HepG2 (cell line): ENCODE data around the gene DUSP5. TPM values are rescaled to one million over a fixed set of nuclear protein-coding genes. Genes with fewer than 3 reads are reported as not detected.

ENCODE experiments used
- ATAC-seq: fragments of 200-7000 bp; cut with Tn5 transposase; 3 replicates; pipeline ENCODE4 v1.9.1; 2020; ENCODE audit warnings: mild to moderate bottlenecking, moderate library complexity
- BruUV-seq: library from RNA; stranded (reverse); fragments of 400-500 nt; replicated peaks from 2 replicates; lab custom pipeline; 2021; lab: Mats Ljungman, UMichigan
- CTCF ChIA-PET: fragments of 300-600 bp; formaldehyde crosslinking; extraction: SDS; loops from one replicate; lab custom pipeline; 2021; ENCODE audit warnings: low total read pairs, inconsistent platforms, low intra/inter-chr PET ratio; lab: Yijun Ruan, JAX
- POLR2A ChIA-PET: fragments of 350-600 bp; sonication (Branson Sonifier 250); formaldehyde crosslinking; loops from one replicate; lab custom pipeline; 2020; ENCODE audit warnings: antibody characterized with exemption, inconsistent platforms; lab: Yijun Ruan, JAX
- DNase-seq: peaks from one replicate; pipeline ENCODE4 v3.0.0-alpha.2; 2015; ENCODE audit warnings: low spot score
- FAIRE-seq: peaks from 3 replicates; lab custom pipeline; 2011; peaks lifted over from hg19 to GRCh38; lab: Jason Lieb, UNC
- H2AFZ ChIP-seq: one replicate; pipeline ENCODE4 v1.6.1; 2011; ENCODE audit warnings: low read length, inconsistent platforms
- H3K27ac ChIP-seq: fragments of 300-600 bp; 3 replicates; pipeline ENCODE4 v1.8.0; 2011; ENCODE audit warnings: mixed run types, mild to moderate bottlenecking, mixed read lengths, low read length, inconsistent platforms; ENCODE audit not compliant: insufficient read depth; ENCODE audit errors: extremely low read length
- H3K27me3 ChIP-seq, 2 experiments: fragments of 200-600 bp in 1 of 2; 2 replicates in 1 of 2; 3 replicates in 1 of 2; pipeline versions ENCODE4 v1.6.0 to v1.8.0; 2011; ENCODE audit warnings: low read length in 2 of 2, mild to moderate bottlenecking in 2 of 2, moderate library complexity in 2 of 2, inconsistent platforms in 1 of 2; ENCODE audit not compliant: insufficient read depth in 2 of 2, control insufficient read depth in 1 of 2
- H3K36me3 ChIP-seq, 2 experiments: fragments of 200-600 bp in 1 of 2; replicated peaks in 1 of 2; 2 replicates in 1 of 2; 3 replicates in 1 of 2; pipeline versions ENCODE4 v1.5.1 to v1.8.0; 2011; ENCODE audit warnings: low read length in 2 of 2, inconsistent platforms in 1 of 2; ENCODE audit not compliant: insufficient read depth in 2 of 2, control insufficient read depth in 1 of 2
- H3K4me1 ChIP-seq: 2 replicates; pipeline ENCODE4 v1.5.1; 2012; ENCODE audit warnings: low read length, inconsistent platforms; ENCODE audit not compliant: insufficient read depth
- H3K4me2 ChIP-seq: 2 replicates; pipeline ENCODE4 v1.6.0; 2011; ENCODE audit warnings: low read depth, low read length, inconsistent platforms
- H3K4me3 ChIP-seq, 3 experiments: fragments of 200-600 bp in 1 of 3; sonication (generic), shearing (Covaris generic) in 1 of 3; replicated peaks in 1 of 3; 2 replicates each; pipeline ENCODE4 v1.5.1; 2011 to 2016; ENCODE audit warnings: low read length in 3 of 3, inconsistent platforms in 2 of 3, low read depth in 2 of 3, mild to moderate bottlenecking in 2 of 3, control low read depth in 1 of 3, mixed read lengths in 1 of 3; ENCODE audit not compliant: insufficient read depth in 1 of 3
- H3K79me2 ChIP-seq: one replicate; pipeline ENCODE4 v1.6.1; 2011; ENCODE audit warnings: low read length, inconsistent platforms; ENCODE audit not compliant: insufficient read depth
- H3K9ac ChIP-seq: 2 replicates; pipeline ENCODE4 v1.6.0; 2011; ENCODE audit warnings: mild to moderate bottlenecking, low read depth, low read length, inconsistent platforms; ENCODE audit not compliant: insufficient read depth
- H3K9me3 ChIP-seq: 2 replicates; pipeline ENCODE4 v1.5.1; 2012; ENCODE audit warnings: mild to moderate bottlenecking, low read length
- H4K20me1 ChIP-seq: 2 replicates; pipeline ENCODE4 v1.6.0; 2011; ENCODE audit warnings: inconsistent platforms, mild to moderate bottlenecking, low read length, moderate library complexity; ENCODE audit not compliant: insufficient read depth
- HES4 ChIP-seq: sonication (generic); formaldehyde crosslinking; IDR thresholded peaks from 2 replicates; pipeline ENCODE4 v1.9.0; 2021; ENCODE audit warnings: mild to moderate bottlenecking, missing genetic modification reagents, borderline replicate concordance
- HNF4G ChIP-seq, 2 experiments: sonication (generic) in 1 of 2; formaldehyde crosslinking in 1 of 2; IDR thresholded peaks; 2 replicates each; pipeline versions ENCODE4 v1.4.0 to v1.6.1; 2011 to 2020; ENCODE audit warnings: borderline replicate concordance in 2 of 2, low read depth in 2 of 2, mild to moderate bottlenecking in 2 of 2, low read length in 1 of 2, missing genetic modification reagents in 1 of 2, moderate library complexity in 1 of 2
- KAT7 ChIP-seq: IDR thresholded peaks from 2 replicates; pipeline ENCODE4 v1.6.1; 2018; ENCODE audit warnings: borderline replicate concordance, missing compliant biosample characterization
- MTF2 ChIP-seq: sonication (generic); formaldehyde crosslinking; IDR thresholded peaks from 2 replicates; pipeline ENCODE4 v1.5.0; 2020; ENCODE audit warnings: missing genetic modification reagents, borderline replicate concordance
- NCOA2 ChIP-seq: sonication (generic); formaldehyde crosslinking; IDR thresholded peaks from 2 replicates; pipeline ENCODE4 v1.8.0; 2022; ENCODE audit warnings: inconsistent platforms
- NR2F1 ChIP-seq, 2 experiments: fragments of 450-650 bp in 1 of 2; formaldehyde crosslinking in 1 of 2; IDR thresholded peaks; 2 replicates each; pipeline versions ENCODE4 v1.5.0 to v1.6.1; 2016 to 2020; ENCODE audit warnings: mild to moderate bottlenecking in 1 of 2, missing compliant biosample characterization in 1 of 2, missing genetic modification reagents in 1 of 2, moderate library complexity in 1 of 2
- PHF20 ChIP-seq: sonication (generic); formaldehyde crosslinking; IDR thresholded peaks from 2 replicates; pipeline ENCODE4 v1.5.0; 2020; ENCODE audit warnings: mild to moderate bottlenecking, missing genetic modification reagents
- SMYD3 ChIP-seq: sonication (generic); formaldehyde crosslinking; IDR thresholded peaks from 2 replicates; pipeline ENCODE4 v1.8.1; 2023; ENCODE audit warnings: mild to moderate bottlenecking, missing genetic modification reagents
- SRSF1 ChIP-seq: fragments of 200-400 bp; formaldehyde crosslinking; optimal IDR thresholded peaks from 2 replicates; pipeline ENCODE3; 2017; ENCODE audit warnings: mild to moderate bottlenecking, low read depth, low read length, moderate library complexity
- SRSF4 ChIP-seq: fragments of 200-400 bp; formaldehyde crosslinking; IDR thresholded peaks from one replicate; pipeline ENCODE4 v1.6.1; 2018; ENCODE audit warnings: mild to moderate bottlenecking, low read depth, low read length, moderate library complexity; ENCODE audit not compliant: poor library complexity, severe bottlenecking
- ZC3H4 ChIP-seq: sonication (generic); formaldehyde crosslinking; IDR thresholded peaks from 2 replicates; pipeline ENCODE4 v1.4.0; 2020; ENCODE audit warnings: missing genetic modification reagents, borderline replicate concordance
- ZFYVE20 ChIP-seq: sonication (generic); formaldehyde crosslinking; IDR thresholded peaks from 2 replicates; pipeline ENCODE4 v1.8.0; 2023; ENCODE audit warnings: low read depth, mild to moderate bottlenecking, moderate library complexity, missing genetic modification reagents, borderline replicate concordance
- ZNF337 ChIP-seq: sonication (generic); formaldehyde crosslinking; IDR thresholded peaks from 2 replicates; pipeline ENCODE4 v1.5.1; 2020; ENCODE audit warnings: missing genetic modification reagents, low read depth, mild to moderate bottlenecking, borderline replicate concordance
- ZNF468 ChIP-seq: sonication (generic); formaldehyde crosslinking; IDR thresholded peaks from 2 replicates; pipeline ENCODE4 v1.8.0; 2022; ENCODE audit warnings: mild to moderate bottlenecking, moderate library complexity, missing genetic modification reagents
- ZNF496 ChIP-seq: sonication (generic); formaldehyde crosslinking; IDR thresholded peaks from 2 replicates; pipeline ENCODE4 v1.8.1; 2023; ENCODE audit warnings: mild to moderate bottlenecking, moderate library complexity, missing genetic modification reagents; ENCODE audit not compliant: insufficient replicate concordance
- WGBS: methylation state at CpG from one replicate; pipeline ENCODE4 v1.1.6; 2017; ENCODE audit warnings: low lambda C conversion rate; 5-methylcytosine and 5-hydroxymethylcytosine counted together
- in situ Hi-C: cut with HindIII; loops from 2 replicates; pipeline ENCODE4 v1.10.0; 2017; ENCODE audit warnings: low pct_unique_long_range_greater_than_20kb; ENCODE audit not compliant: extremely low pct_ligation_motif_present
- intact Hi-C: fragments of 100-400 bp; cut with micrococcal nuclease; formaldehyde crosslinking; loops from one replicate; pipeline ENCODE4 v1.10.0; 2022; ENCODE audit not compliant: unreplicated experiment
- polyA plus RNA-seq, 8 experiments: library from polyadenylated mRNA; depleted of rRNA in 3 of 8; stranded (reverse) in 7 of 8; unstranded in 1 of 8; fragments of >200 nt; fragmentation: Illumina TruSeq in 4 of 8; extraction: Trizol in 4 of 8; gene quantifications; 2 replicates each; pipeline versions ENCODE4 v1.2.1 to v1.2.3, GENCODE V29; 2011 to 2016; ENCODE audit warnings: low read depth in 4 of 8, missing spikeins in 1 of 8, mixed read lengths in 1 of 8; ENCODE audit not compliant: insufficient read depth in 1 of 8
- total RNA-seq, 5 experiments: library from RNA; depleted of rRNA; stranded (reverse); fragments of >200 nt; fragmentation: Illumina TruSeq; extraction: Trizol; gene quantifications; 2 replicates each; pipeline ENCODE4 v1.2.3, GENCODE V29; 2016; ENCODE audit warnings: low read depth in 1 of 5
- TF ChIP-seq, protein P1 (sequence below): sonication (generic); formaldehyde crosslinking; IDR thresholded peaks from 2 replicates; pipeline ENCODE4 v1.5.0; 2020; ENCODE audit warnings: missing genetic modification reagents, mild to moderate bottlenecking, borderline replicate concordance
- TF ChIP-seq, protein P2 (sequence below): sonication (generic); formaldehyde crosslinking; IDR thresholded peaks from 2 replicates; pipeline ENCODE4 v1.4.0; 2020; ENCODE audit warnings: missing genetic modification reagents

Gene DUSP5
- total and polyA plus RNA-seq, 2 of the 13 experiments (the other 11 are each of a cell fraction or from before 2014, with no cell fraction given), result 1.4 to 3.7 TPM

GRCh38 chr10:110539091-110539490 lies 41.4 kb downstream of the DUSP5 start:
- Histone ChIP-seq H3K9ac (no peak overlapping the region), H3K4me2 (no peak overlapping the region), H3K36me3 (no peaks in the 10 kb centered on the region), H2AFZ (no peak overlapping the region), H3K4me3 (no peak overlapping the region), H3K4me1 (no peaks in the 10 kb centered on the region), H3K9me3 (no peaks in the 10 kb centered on the region), H3K27ac (no peak overlapping the region), H3K79me2 (no peaks in the 10 kb centered on the region), H4K20me1 (no peaks in the 10 kb centered on the region), H3K27me3 (peaks cover 1 to 8% of the 10 kb centered on the region in 2 experiments; a peak in 2 of 5 replicates)
- in situ Hi-C loops (no loop called here), intact Hi-C loops (no loop called here)
- ChIA-PET POLR2A (no interaction called here), CTCF (no interaction called here)
- no peak for ATAC-seq
- no peak for DNase-seq
- no peak for FAIRE-seq
- BruUV-seq, result no TSS peak
- TF ChIP-seq PHF20 (CRISPR knock-in tag) (no peak), SRSF4 (no peak), ZC3H4 (CRISPR knock-in tag) (no peak)
- WGBS, result 20% methylated on average over 4 of the region's 4 CpGs

DNA sequence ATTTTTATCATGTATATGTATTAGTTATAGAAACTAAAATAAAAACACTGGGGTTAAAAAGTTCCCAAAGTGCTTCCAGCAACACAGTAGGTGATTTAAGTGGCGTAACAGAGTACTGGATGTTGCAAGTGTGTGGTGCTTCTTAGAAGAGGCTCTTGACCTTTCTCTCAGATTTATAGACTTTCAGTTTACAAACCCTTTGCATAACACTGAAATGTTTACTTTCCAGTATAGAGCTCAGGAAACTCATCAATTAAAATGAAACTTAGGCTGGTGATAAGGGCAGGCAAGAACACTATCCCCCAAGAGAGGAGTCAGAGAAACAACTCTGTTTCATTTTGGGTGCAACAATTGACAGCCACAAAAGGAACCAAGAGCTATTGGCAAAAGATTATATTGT lies 42.3 kb downstream of the DUSP5 start:
- H3K4me2 ChIP-seq, result no peak overlapping the region
- ChIA-PET CTCF (no interaction called here), POLR2A (no interaction called here)
- H3K36me3 ChIP-seq, result no peaks in the 10 kb centered on the region
- no peaks in the 10 kb centered on the region for H3K9me3 ChIP-seq
- BruUV-seq, result no TSS peak
- intact Hi-C loops, result no loop called here
- WGBS, result 0% methylated on average over 1 of the region's 1 CpG
- no peak overlapping the region for H2AFZ ChIP-seq
- DNase-seq (no peak), ATAC-seq (no peak), FAIRE-seq (no peak)
- in situ Hi-C loops, result no loop called here
- H3K4me3 ChIP-seq, result no peak overlapping the region
- no peaks in the 10 kb centered on the region for H3K79me2 ChIP-seq
- peaks cover 1 to 10% of the 10 kb centered on the region in 2 experiments; a peak in 2 of 5 replicates for H3K27me3 ChIP-seq
- no peak overlapping the region for H3K9ac ChIP-seq
- H4K20me1 ChIP-seq, result no peaks in the 10 kb centered on the region
- no peak overlapping the region for H3K27ac ChIP-seq
- H3K4me1 ChIP-seq, result no peaks in the 10 kb centered on the region
- TF ChIP-seq ZNF337 (CRISPR knock-in tag), result no peak
- no peak for TF ChIP-seq HNF4G (IDR thresholded peaks at IDR 0.05; ENCODE audit: borderline replicate concordance, low read depth, low read length)
- no peak for TF ChIP-seq HNF4G (CRISPR knock-in tag; IDR thresholded peaks at IDR 0.05; ENCODE audit: borderline replicate concordance, low read depth)
- no peak for TF ChIP-seq HES4
- TF ChIP-seq ZNF468 (CRISPR knock-in tag), result no peak
- TF ChIP-seq SMYD3 (CRISPR knock-in tag), result no peak
- TF ChIP-seq ZFYVE20 (CRISPR knock-in tag), result no peak
- TF ChIP-seq, protein P1, sequence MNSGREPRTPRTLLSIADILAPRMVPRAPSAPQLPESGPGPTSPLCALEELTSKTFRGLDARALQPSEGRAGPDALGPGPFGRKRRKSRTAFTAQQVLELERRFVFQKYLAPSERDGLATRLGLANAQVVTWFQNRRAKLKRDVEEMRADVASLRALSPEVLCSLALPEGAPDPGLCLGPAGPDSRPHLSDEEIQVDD (CRISPR knock-in tag), result no peak
- TF ChIP-seq NCOA2 (CRISPR knock-in tag), result no peak
- TF ChIP-seq, protein P2, sequence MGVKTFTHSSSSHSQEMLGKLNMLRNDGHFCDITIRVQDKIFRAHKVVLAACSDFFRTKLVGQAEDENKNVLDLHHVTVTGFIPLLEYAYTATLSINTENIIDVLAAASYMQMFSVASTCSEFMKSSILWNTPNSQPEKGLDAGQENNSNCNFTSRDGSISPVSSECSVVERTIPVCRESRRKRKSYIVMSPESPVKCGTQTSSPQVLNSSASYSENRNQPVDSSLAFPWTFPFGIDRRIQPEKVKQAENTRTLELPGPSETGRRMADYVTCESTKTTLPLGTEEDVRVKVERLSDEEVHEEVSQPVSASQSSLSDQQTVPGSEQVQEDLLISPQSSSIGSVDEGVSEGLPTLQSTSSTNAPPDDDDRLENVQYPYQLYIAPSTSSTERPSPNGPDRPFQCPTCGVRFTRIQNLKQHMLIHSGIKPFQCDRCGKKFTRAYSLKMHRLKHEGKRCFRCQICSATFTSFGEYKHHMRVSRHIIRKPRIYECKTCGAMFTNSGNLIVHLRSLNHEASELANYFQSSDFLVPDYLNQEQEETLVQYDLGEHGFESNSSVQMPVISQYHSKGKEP, result no peak
- no peak for TF ChIP-seq ZNF496 (CRISPR knock-in tag)
- TF ChIP-seq MTF2, result no peak
- TF ChIP-seq NR2F1 (CRISPR knock-in tag; IDR thresholded peaks at IDR 0.05), result no peak
- no peak for TF ChIP-seq SRSF1
- no peak for TF ChIP-seq KAT7 (CRISPR knock-in tag)
